GM12801 (cell line): ENCODE results near the gene PRDM12.

Experiments
- CTCF ChIP-seq: IDR thresholded peaks from one replicate; pipeline ENCODE4 v1.5.1; 2011; ENCODE audit warnings: control low read depth; ENCODE audit not compliant: insufficient read length; ENCODE audit errors: extremely low read depth

Gene PRDM12

GRCh38 chr9:130707225-130707976 lies 43.0 kb downstream of the PRDM12 start:
- no peak for TF ChIP-seq CTCF

DNA sequence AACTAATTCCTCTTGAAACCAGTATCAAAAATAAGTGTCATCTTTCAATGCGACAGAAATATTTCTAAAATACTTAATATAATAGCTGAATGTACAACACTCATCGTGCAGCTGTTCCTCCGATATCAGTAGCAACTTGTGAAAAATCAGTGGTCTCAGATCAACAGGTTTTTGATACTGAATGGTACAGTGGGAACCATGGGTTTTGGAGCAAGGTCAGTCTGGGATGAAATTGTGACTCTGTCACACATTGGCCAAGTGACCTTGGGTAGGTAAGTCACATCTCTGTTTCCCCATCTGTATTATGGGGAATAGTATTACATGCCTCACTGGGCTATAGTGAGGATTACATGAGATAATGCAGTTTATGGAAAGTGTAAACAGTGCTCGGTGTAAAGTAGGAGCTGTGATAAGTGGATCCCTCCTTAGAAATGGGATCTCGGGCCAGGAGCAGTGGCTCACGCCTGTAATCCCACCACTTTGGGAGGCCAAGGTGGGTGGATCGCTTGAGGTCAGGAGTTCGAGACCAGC lies 46.5 kb downstream of the PRDM12 start:
- no peak for TF ChIP-seq CTCF

DNA sequence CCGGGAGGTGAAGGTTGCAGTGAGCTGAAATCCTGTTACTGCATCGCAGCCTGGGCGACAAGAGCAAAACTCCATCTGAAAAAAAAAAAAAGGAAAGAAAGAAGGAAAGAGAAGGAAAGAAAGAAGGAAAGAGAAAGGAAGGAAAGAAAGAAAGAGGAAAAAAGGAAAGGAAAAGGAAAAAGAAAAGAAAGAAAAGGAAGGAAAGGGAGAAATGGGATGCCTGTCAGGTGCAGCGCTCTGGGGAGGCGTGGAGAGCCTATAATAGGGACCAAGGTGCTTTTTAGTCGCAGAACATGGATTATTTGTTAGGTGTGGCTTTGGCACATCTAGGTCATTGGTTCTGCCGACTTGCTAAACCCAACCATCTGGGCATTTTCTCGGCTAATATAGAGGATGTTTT lies 47.1 kb downstream of the PRDM12 start:
- TF ChIP-seq CTCF, result no peak

GRCh38 chr9:130712564-130713285 lies 48.3 kb downstream of the PRDM12 start:
- TF ChIP-seq CTCF, result no peak

GRCh38 chr9:130713286-130713960 lies 49.0 kb downstream of the PRDM12 start:
- TF ChIP-seq CTCF, result no peak

DNA sequence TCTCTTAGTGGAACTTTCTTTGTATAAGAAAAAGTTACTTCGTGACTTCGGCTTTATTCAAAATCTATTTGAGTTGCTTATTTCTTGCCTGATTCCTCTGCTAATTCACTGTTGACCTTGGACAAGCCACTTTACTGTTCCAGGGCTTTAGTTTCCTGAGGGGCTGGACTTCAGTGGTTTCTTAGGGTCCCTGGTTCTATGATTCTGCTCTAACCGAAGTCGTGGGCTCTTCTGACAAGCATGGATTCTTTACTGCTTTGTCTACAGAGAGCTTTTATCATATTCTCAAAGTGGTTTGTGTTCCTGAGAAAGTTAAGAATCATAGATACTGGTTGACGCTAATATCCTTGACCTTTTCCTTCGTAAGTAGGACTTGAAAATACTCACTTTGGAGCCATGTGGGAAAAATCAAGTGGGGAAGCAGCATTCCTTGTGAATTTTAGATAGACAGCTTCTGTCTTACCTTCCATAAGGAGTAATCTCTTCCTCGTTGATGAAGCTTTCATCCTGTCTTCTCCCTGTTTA lies 50.3 kb downstream of the PRDM12 start:
- no peak for TF ChIP-seq CTCF

DNA sequence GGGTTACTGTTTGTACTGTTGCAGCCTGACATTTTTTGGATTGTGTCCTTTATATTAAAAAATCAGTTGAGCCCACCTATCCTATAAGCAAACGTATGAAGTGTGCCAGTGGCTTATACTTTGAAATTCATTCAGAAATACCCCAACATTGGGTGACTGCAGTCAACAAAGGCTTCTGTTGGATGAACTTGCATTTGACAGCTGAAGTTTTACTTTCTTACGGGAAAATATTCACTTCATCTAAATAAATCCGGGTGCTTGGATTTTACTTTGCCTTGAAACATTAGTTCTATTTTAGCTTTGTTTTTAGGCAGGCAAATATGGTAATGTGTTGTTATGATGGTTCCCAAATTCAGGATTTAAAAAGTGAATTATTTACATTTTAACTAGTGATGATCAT lies 50.9 kb downstream of the PRDM12 start:
- TF ChIP-seq CTCF, result no peak
